H9 (cell line): ENCODE measurements around the gene FBXO21. TPM values are rescaled to one million over a fixed set of nuclear protein-coding genes. Genes with fewer than 3 reads are reported as not detected.

Experiments used
- DNase-seq: peaks from one replicate; pipeline ENCODE4 v3.0.0-alpha.2; 2017
- H2AFZ ChIP-seq: one replicate; pipeline ENCODE4 v1.6.1; 2013; ENCODE audit warnings: mild to moderate bottlenecking, low read length, control low read depth, moderate library complexity
- H2AK5ac ChIP-seq: 2 replicates; pipeline ENCODE4 v1.6.1; 2013; ENCODE audit warnings: low read length, control low read depth, mixed read lengths; ENCODE audit not compliant: insufficient read length
- H2BK120ac ChIP-seq: one replicate; pipeline ENCODE4 v1.6.1; 2013; ENCODE audit warnings: low read depth, mild to moderate bottlenecking, low read length, control low read depth, inconsistent platforms; ENCODE audit not compliant: poor library complexity, severe bottlenecking
- H2BK12ac ChIP-seq: 2 replicates; pipeline ENCODE4 v1.6.1; 2013; ENCODE audit warnings: low read length, control low read depth, mixed read lengths, low read depth; ENCODE audit not compliant: insufficient read length
- H2BK15ac ChIP-seq: 2 replicates; pipeline ENCODE4 v1.6.1; 2013; ENCODE audit warnings: low read depth, low read length, control low read depth
- H2BK20ac ChIP-seq: one replicate; pipeline ENCODE4 v1.6.1; 2013; ENCODE audit warnings: low read depth, mild to moderate bottlenecking, low read length, control low read depth, inconsistent platforms; ENCODE audit not compliant: poor library complexity, severe bottlenecking
- H2BK5ac ChIP-seq: 2 replicates; pipeline ENCODE4 v1.6.1; 2013; ENCODE audit warnings: low read length, control low read depth, mixed read lengths; ENCODE audit not compliant: insufficient read length
- H3K14ac ChIP-seq: 2 replicates; pipeline ENCODE4 v1.6.1; 2013; ENCODE audit warnings: low read length, control low read depth; ENCODE audit not compliant: insufficient read depth
- H3K18ac ChIP-seq: 2 replicates; pipeline ENCODE4 v1.6.1; 2013; ENCODE audit warnings: low read depth, mild to moderate bottlenecking, mixed read lengths, low read length, control low read depth; ENCODE audit not compliant: insufficient read length
- H3K23ac ChIP-seq: 2 replicates; pipeline ENCODE4 v1.6.1; 2013; ENCODE audit warnings: low read length, control low read depth, mixed read lengths, low read depth; ENCODE audit not compliant: insufficient read length
- H3K23me2 ChIP-seq: 2 replicates; pipeline ENCODE4 v1.6.1; 2013; ENCODE audit warnings: low read depth, mild to moderate bottlenecking, mixed read lengths, low read length, control low read depth; ENCODE audit not compliant: insufficient read length, poor library complexity, severe bottlenecking
- H3K27ac ChIP-seq: 2 replicates; pipeline ENCODE4 v1.5.1; 2013; ENCODE audit warnings: low read length, control low read depth, mixed read lengths, low read depth; ENCODE audit not compliant: insufficient read length
- H3K27me3 ChIP-seq: 2 replicates; pipeline ENCODE4 v1.6.1; 2013; ENCODE audit warnings: low read length, control low read depth, inconsistent platforms; ENCODE audit not compliant: insufficient read depth
- H3K4ac ChIP-seq: 2 replicates; pipeline ENCODE4 v1.6.1; 2013; ENCODE audit warnings: low read depth, mild to moderate bottlenecking, control low read depth, inconsistent platforms, low read length, moderate library complexity
- H3K4me1 ChIP-seq: 2 replicates; pipeline ENCODE4 v1.6.1; 2013; ENCODE audit warnings: low read length, control low read depth, inconsistent platforms; ENCODE audit not compliant: insufficient read depth
- H3K4me2 ChIP-seq: 2 replicates; pipeline ENCODE4 v1.6.1; 2013; ENCODE audit warnings: low read length, control low read depth, mixed read lengths; ENCODE audit not compliant: insufficient read length, insufficient read depth
- H3K56ac ChIP-seq: 2 replicates; pipeline ENCODE4 v1.6.1; 2013; ENCODE audit warnings: low read depth, mild to moderate bottlenecking, mixed read lengths, low read length, control low read depth; ENCODE audit not compliant: insufficient read length
- H3K79me1 ChIP-seq: 2 replicates; pipeline ENCODE4 v1.6.1; 2013; ENCODE audit warnings: low read depth, mild to moderate bottlenecking, moderate library complexity, low read length, control low read depth, inconsistent platforms; ENCODE audit not compliant: insufficient read depth, poor library complexity, severe bottlenecking
- H3K79me2 ChIP-seq: 2 replicates; pipeline ENCODE4 v1.6.1; 2013; ENCODE audit warnings: low read length, control low read depth, inconsistent platforms; ENCODE audit not compliant: insufficient read depth
- H3K9ac ChIP-seq: 2 replicates; pipeline ENCODE4 v1.6.1; 2013; ENCODE audit warnings: low read length, control low read depth, mixed read lengths; ENCODE audit not compliant: insufficient read length; ENCODE audit errors: extremely low read depth
- H3K9me3 ChIP-seq: one replicate; pipeline ENCODE4 v1.6.1; 2013; ENCODE audit warnings: low read depth, low read length, inconsistent platforms; ENCODE audit not compliant: control insufficient read depth
- H3T11ph ChIP-seq: one replicate; pipeline ENCODE4 v1.6.1; 2013; ENCODE audit warnings: mild to moderate bottlenecking, low read length, control low read depth, inconsistent platforms
- H4K20me1 ChIP-seq: one replicate; pipeline ENCODE4 v1.6.1; 2013; ENCODE audit not compliant: control insufficient read depth, insufficient read length, insufficient read depth
- H4K5ac ChIP-seq: 2 replicates; pipeline ENCODE4 v1.6.1; 2013; ENCODE audit warnings: low read depth, mild to moderate bottlenecking, mixed read lengths, low read length, control low read depth; ENCODE audit not compliant: insufficient read length
- H4K8ac ChIP-seq: replicated peaks from 2 replicates; pipeline ENCODE4 v1.6.1; 2013; ENCODE audit warnings: low read length, control low read depth, mixed read lengths, low read depth; ENCODE audit not compliant: insufficient read length
- H4K91ac ChIP-seq: 2 replicates; pipeline ENCODE4 v1.6.1; 2013; ENCODE audit warnings: low read depth, mild to moderate bottlenecking, moderate library complexity, mixed read lengths, low read length, control low read depth; ENCODE audit not compliant: insufficient read length
- H3K27ac Mint-ChIP-seq, 3 experiments: 2 replicates in 2 of 3; 3 replicates in 1 of 3; pipeline ENCODE4 v1.8.0; 2020 to 2021; ENCODE audit warnings: mixed read lengths in 3 of 3, mild to moderate bottlenecking in 1 of 3, moderate library complexity in 1 of 3
- H3K27me3 Mint-ChIP-seq: 2 replicates; pipeline ENCODE4 v1.8.0; 2021; ENCODE audit warnings: low read depth, mild to moderate bottlenecking, moderate library complexity, mixed read lengths
- H3K36me3 Mint-ChIP-seq, 3 experiments: 2 replicates in 2 of 3; 3 replicates in 1 of 3; pipeline ENCODE4 v1.8.0; 2020 to 2021; ENCODE audit warnings: low read depth in 3 of 3, mixed read lengths in 3 of 3; ENCODE audit not compliant: insufficient read depth in 1 of 3
- H3K4me1 Mint-ChIP-seq, 2 experiments: 2 replicates each; pipeline ENCODE4 v1.8.0; 2020; ENCODE audit warnings: mixed read lengths in 2 of 2
- H3K4me3 Mint-ChIP-seq, 2 experiments: 2 replicates in 1 of 2; 3 replicates in 1 of 2; pipeline ENCODE4 v1.8.0; 2020 to 2021; ENCODE audit warnings: mild to moderate bottlenecking in 2 of 2, mixed read lengths in 2 of 2, moderate library complexity in 1 of 2
- H3K9me3 Mint-ChIP-seq, 2 experiments: 2 replicates in 1 of 2; 3 replicates in 1 of 2; pipeline ENCODE4 v1.8.0; 2020; ENCODE audit warnings: mild to moderate bottlenecking in 2 of 2, mixed read lengths in 2 of 2, moderate library complexity in 1 of 2
- WGBS: extraction: QIAGEN DNeasy Blood & Tissue Kit; methylation state at CpG from one replicate; pipeline ENCODE4 v1.1.7; 2013; ENCODE audit warnings: missing lambda C conversion rate, low lambda C conversion rate, mixed read lengths; ENCODE audit not compliant: insufficient read length; ENCODE audit errors: extremely low coverage; 5-methylcytosine and 5-hydroxymethylcytosine counted together
- total RNA-seq: library from RNA; stranded (reverse); gene quantifications from 2 replicates; pipeline ENCODE4 v1.2.1, GENCODE V29; 2021
- TF ChIP-seq, protein P1 (sequence below): fragments of 200-600 bp; sonication (generic); conservative IDR thresholded peaks from 3 replicates; pipeline ENCODE4 v1.8.0; 2021; ENCODE audit warnings: antibody characterized with exemption, mild to moderate bottlenecking

The FBXO21 gene
- total RNA-seq, 1 experiment from 2014 or later = 58.6 TPM

DNA sequence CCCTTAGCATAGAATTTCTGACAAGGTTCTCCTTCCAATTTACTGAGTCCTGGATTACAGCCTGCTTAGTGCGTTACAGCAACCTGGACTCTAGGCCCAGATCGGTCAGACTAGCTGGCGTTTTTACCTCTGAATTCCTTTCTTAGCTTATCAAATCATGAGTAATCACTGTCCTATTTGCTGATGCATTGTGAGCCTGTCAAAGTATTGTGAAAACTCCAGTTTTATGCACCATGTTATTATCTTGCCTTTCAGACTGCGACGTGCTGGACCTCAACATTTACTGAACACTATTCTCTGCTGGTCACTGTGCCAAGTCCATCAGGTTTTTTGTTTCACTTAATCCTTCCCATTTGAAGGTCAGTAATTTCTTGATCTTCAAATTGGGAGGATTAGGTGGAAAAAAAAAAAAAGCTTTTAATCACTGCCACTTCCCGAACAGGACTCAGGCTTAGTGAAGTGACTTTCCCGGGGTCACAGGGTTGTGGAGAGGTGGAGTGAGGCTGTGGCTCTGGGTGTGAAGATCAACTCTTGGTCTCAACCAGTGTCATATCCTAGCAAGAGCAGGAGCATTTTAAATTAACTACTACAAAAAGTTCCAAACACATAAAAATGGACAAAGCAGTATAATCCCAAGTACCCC is 31.2 kb downstream of the FBXO21 start:
- no peak overlapping the region for H2BK5ac ChIP-seq
- no peak overlapping the region; a peak in 1 of 7 replicates for H3K27ac Mint-ChIP-seq
- H3K9me3 Mint-ChIP-seq = no peaks in the 10 kb centered on the region
- TF ChIP-seq, protein P1, sequence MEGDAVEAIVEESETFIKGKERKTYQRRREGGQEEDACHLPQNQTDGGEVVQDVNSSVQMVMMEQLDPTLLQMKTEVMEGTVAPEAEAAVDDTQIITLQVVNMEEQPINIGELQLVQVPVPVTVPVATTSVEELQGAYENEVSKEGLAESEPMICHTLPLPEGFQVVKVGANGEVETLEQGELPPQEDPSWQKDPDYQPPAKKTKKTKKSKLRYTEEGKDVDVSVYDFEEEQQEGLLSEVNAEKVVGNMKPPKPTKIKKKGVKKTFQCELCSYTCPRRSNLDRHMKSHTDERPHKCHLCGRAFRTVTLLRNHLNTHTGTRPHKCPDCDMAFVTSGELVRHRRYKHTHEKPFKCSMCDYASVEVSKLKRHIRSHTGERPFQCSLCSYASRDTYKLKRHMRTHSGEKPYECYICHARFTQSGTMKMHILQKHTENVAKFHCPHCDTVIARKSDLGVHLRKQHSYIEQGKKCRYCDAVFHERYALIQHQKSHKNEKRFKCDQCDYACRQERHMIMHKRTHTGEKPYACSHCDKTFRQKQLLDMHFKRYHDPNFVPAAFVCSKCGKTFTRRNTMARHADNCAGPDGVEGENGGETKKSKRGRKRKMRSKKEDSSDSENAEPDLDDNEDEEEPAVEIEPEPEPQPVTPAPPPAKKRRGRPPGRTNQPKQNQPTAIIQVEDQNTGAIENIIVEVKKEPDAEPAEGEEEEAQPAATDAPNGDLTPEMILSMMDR = no peak
- H3K27me3 ChIP-seq = no peaks in the 10 kb centered on the region
- H3K4me2 ChIP-seq = no peak overlapping the region
- no peak overlapping the region for H4K91ac ChIP-seq
- no peaks in the 10 kb centered on the region for H3K23me2 ChIP-seq
- no peak overlapping the region for H3K23ac ChIP-seq
- WGBS = no CpG with 5 or more reads among the region's 7 CpGs
- no peaks in the 10 kb centered on the region for H4K20me1 ChIP-seq
- H3K79me2 ChIP-seq = no peaks in the 10 kb centered on the region
- H3K18ac ChIP-seq = no peak overlapping the region
- H2BK120ac ChIP-seq = no peak overlapping the region
- H3K14ac ChIP-seq = no peak overlapping the region
- no peak overlapping the region for H2BK15ac ChIP-seq
- H3K4ac ChIP-seq = no peak overlapping the region
- H3K79me1 ChIP-seq = no peaks in the 10 kb centered on the region
- no peak for DNase-seq
- peaks cover 3% of the 10 kb centered on the region in 2 experiments; a peak in 1 of 4 replicates for H3K4me1 Mint-ChIP-seq
- H3K56ac ChIP-seq = no peak overlapping the region
- H3K9me3 ChIP-seq = no peaks in the 10 kb centered on the region
- H2BK20ac ChIP-seq = no peak overlapping the region
- H4K8ac ChIP-seq = no peak overlapping the region
- H3K27me3 Mint-ChIP-seq = no peaks in the 10 kb centered on the region
- H3K27ac ChIP-seq = no peak overlapping the region
- no peak overlapping the region for H2AFZ ChIP-seq
- no peaks in the 10 kb centered on the region for H3K4me1 ChIP-seq
- no peak overlapping the region for H3K9ac ChIP-seq
- no peak overlapping the region for H2BK12ac ChIP-seq
- H3T11ph ChIP-seq = no peak overlapping the region
- H3K4me3 Mint-ChIP-seq = no peak overlapping the region
- H3K36me3 Mint-ChIP-seq = peaks cover 47 to 88% (median 84%) of the 10 kb centered on the region in 3 experiments
- H2AK5ac ChIP-seq = no peak overlapping the region
- no peak overlapping the region for H4K5ac ChIP-seq
